Trophoblast cell (in vitro differentiated cells and primary cell): Measurements from ENCODE around the gene KRT26.

Source experiments
- DNase-seq, 2 donors: peaks; one replicate each; pipeline ENCODE4 v3.0.0-alpha.2; 2016
- H2AFZ ChIP-seq: 2 replicates; pipeline ENCODE4 v1.6.1; 2013; ENCODE audit warnings: low read length, moderate library complexity, mild to moderate bottlenecking; ENCODE audit not compliant: insufficient read depth, poor library complexity
- H2AK5ac ChIP-seq: 2 replicates; pipeline ENCODE4 v1.6.1; 2013; ENCODE audit warnings: mild to moderate bottlenecking, low read length
- H2BK120ac ChIP-seq: 2 replicates; pipeline ENCODE4 v1.6.1; 2013; ENCODE audit warnings: low read length, mild to moderate bottlenecking, moderate library complexity; ENCODE audit not compliant: insufficient read depth, poor library complexity
- H2BK12ac ChIP-seq: 2 replicates; pipeline ENCODE4 v1.6.1; 2013; ENCODE audit warnings: mild to moderate bottlenecking, low read length, moderate library complexity
- H2BK5ac ChIP-seq: 2 replicates; pipeline ENCODE4 v1.6.1; 2013; ENCODE audit warnings: low read length, low read depth, moderate library complexity, mild to moderate bottlenecking; ENCODE audit not compliant: poor library complexity
- H3K14ac ChIP-seq: 2 replicates; pipeline ENCODE4 v1.6.1; 2013; ENCODE audit warnings: mild to moderate bottlenecking, low read length
- H3K18ac ChIP-seq: 2 replicates; pipeline ENCODE4 v1.6.1; 2013; ENCODE audit warnings: mild to moderate bottlenecking, low read length
- H3K23ac ChIP-seq: 2 replicates; pipeline ENCODE4 v1.6.1; 2013; ENCODE audit warnings: low read length
- H3K27ac ChIP-seq: 2 replicates; pipeline ENCODE4 v1.5.1; 2013; ENCODE audit warnings: low read depth, mild to moderate bottlenecking, inconsistent platforms, low read length, moderate library complexity
- H3K27me3 ChIP-seq: 2 replicates; pipeline ENCODE4 v1.6.1; 2013; ENCODE audit warnings: inconsistent platforms, mild to moderate bottlenecking, low read length, moderate library complexity; ENCODE audit not compliant: insufficient read depth
- H3K36me3 ChIP-seq, 2 experiments: 1 replicate in 1 of 2; 2 replicates in 1 of 2; pipeline ENCODE4 v1.6.1; 2013; ENCODE audit warnings: low read length in 2 of 2, mild to moderate bottlenecking in 2 of 2, moderate library complexity in 1 of 2; ENCODE audit not compliant: insufficient read depth in 2 of 2, control insufficient read depth in 1 of 2
- H3K4ac ChIP-seq: 2 replicates; pipeline ENCODE4 v1.6.1; 2013; ENCODE audit warnings: low read depth, mild to moderate bottlenecking, low read length, moderate library complexity
- H3K4me1 ChIP-seq, 2 experiments: 1 replicate in 1 of 2; 2 replicates in 1 of 2; pipeline ENCODE4 v1.6.1; 2013; ENCODE audit warnings: low read length in 2 of 2, mild to moderate bottlenecking in 2 of 2, moderate library complexity in 1 of 2; ENCODE audit not compliant: insufficient read depth in 2 of 2, control insufficient read depth in 1 of 2
- H3K4me2 ChIP-seq: 2 replicates; pipeline ENCODE4 v1.6.1; 2013; ENCODE audit warnings: inconsistent platforms, mild to moderate bottlenecking, low read length, moderate library complexity
- H3K4me3 ChIP-seq: 2 replicates; pipeline ENCODE4 v1.5.1; 2013; ENCODE audit warnings: mild to moderate bottlenecking, low read depth, low read length, inconsistent platforms
- H3K79me1 ChIP-seq: one replicate; pipeline ENCODE4 v1.6.1; 2013; ENCODE audit warnings: low read length
- H3K79me2 ChIP-seq: 2 replicates; pipeline ENCODE4 v1.6.1; 2013; ENCODE audit warnings: low read length, mild to moderate bottlenecking; ENCODE audit not compliant: control insufficient read depth, insufficient read depth, poor library complexity
- H3K9ac ChIP-seq: 2 replicates; pipeline ENCODE4 v1.6.1; 2013; ENCODE audit warnings: mild to moderate bottlenecking, low read length
- H3K9me3 ChIP-seq: 2 replicates; pipeline ENCODE4 v1.6.1; 2013; ENCODE audit warnings: low read depth, mild to moderate bottlenecking, control low read depth, inconsistent platforms, low read length; ENCODE audit not compliant: insufficient read depth
- H4K12ac ChIP-seq: 2 replicates; pipeline ENCODE4 v1.6.1; 2013; ENCODE audit warnings: low read depth, mild to moderate bottlenecking, low read length, moderate library complexity
- H4K8ac ChIP-seq: 2 replicates; pipeline ENCODE4 v1.6.1; 2013; ENCODE audit warnings: low read depth, mild to moderate bottlenecking, low read length, moderate library complexity
- H4K91ac ChIP-seq: one replicate; pipeline ENCODE4 v1.6.1; 2013; ENCODE audit warnings: low read depth, mild to moderate bottlenecking, low read length, moderate library complexity
- WGBS: extraction: QIAGEN DNeasy Blood & Tissue Kit; methylation state at CpG from one replicate; pipeline ENCODE4 v1.1.7; 2013; ENCODE audit warnings: missing lambda C conversion rate; ENCODE audit not compliant: insufficient read length, insufficient coverage; ENCODE audit errors: extremely low coverage; 5-methylcytosine and 5-hydroxymethylcytosine counted together

The KRT26 gene

DNA sequence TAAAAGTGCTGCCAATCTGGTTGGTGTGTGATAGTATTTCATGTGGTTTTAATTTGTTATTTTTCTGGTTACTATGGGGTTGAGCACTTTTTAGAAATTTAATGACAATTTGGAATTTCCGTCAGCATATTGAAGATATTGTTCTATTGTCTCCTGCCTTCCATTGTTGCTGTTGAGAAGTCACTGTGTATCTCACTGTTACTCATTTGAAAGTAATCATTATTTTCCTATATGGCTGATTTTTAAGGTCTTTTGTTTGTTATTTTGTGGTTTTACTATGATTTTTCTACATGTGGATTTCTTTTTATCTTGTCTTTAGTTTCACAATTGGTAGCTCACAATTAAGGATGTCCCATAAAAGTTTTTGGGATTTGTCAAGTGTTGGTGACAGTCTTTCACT is 8.2 kb downstream of the KRT26 start:
- WGBS, result no CpG with 5 or more reads among the region's 1 CpG
- Histone ChIP-seq H2BK120ac (no peak overlapping the region), H4K91ac (no peak overlapping the region), H3K36me3 (no peaks in the 10 kb centered on the region), H3K14ac (no peak overlapping the region), H3K9me3 (peaks cover 11% of the 10 kb centered on the region), H2BK12ac (no peak overlapping the region), H3K4me3 (no peak overlapping the region), H3K27ac (no peak overlapping the region), H4K8ac (no peak overlapping the region), H2BK5ac (no peak overlapping the region), H3K9ac (no peak overlapping the region), H3K27me3 (peaks cover 2% of the 10 kb centered on the region), H3K4me2 (no peak overlapping the region), H2AFZ (no peak overlapping the region), H3K79me2 (no peaks in the 10 kb centered on the region), H3K79me1 (no peaks in the 10 kb centered on the region), H4K12ac (no peak overlapping the region), H3K18ac (no peak overlapping the region), H2AK5ac (no peak overlapping the region), H3K4me1 (no peaks in the 10 kb centered on the region), H3K23ac (no peak overlapping the region), H3K4ac (no peak overlapping the region)
- DNase-seq, result no peak

DNA sequence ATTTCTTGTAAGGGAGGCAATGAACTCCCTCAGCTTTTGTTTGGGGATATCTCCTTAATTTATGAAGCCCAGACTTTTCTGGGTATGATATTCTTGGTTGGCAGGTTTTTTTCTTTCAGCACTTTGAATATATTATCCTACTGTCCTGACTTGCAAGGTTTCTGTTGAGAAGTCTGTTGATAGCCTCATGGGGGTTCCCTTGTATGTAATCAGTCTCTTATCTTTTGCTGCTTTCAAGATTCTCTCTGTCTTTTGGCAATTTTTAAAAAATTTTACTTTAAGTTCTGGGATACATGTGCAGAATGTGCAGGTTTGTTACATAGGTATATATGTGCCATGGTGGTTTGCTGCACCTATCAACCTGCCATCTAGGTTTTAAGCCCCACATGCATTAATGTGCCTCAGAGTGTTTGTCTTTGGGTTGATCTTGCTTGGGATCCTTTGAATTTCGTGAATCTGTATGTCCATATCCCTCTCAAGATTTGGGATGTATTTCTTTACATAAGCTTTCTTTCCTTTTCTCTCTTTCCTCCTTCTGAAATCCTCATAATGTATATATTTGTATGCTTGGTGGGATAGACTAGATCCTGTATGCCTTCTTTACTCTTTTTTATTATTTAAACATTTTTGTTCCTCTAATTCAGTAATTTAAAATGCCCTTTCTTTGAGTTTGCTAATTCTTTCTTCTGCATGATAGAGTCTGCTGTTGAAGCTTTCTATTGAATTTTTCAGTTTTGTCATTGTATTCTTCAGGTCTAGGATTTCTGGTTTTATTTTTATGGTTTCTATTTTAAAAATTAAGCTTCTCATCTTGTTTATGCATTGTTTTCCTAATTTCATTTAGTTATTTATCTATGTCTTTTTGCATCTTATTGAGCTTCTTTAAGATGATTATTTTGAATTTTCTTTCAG is 11.6 kb downstream of the KRT26 start:
- no peak overlapping the region for H2BK120ac ChIP-seq
- no peak overlapping the region for H3K4ac ChIP-seq
- no peak overlapping the region for H4K8ac ChIP-seq
- no peaks in the 10 kb centered on the region for H3K79me1 ChIP-seq
- H3K18ac ChIP-seq, result no peak overlapping the region
- no peak overlapping the region for H3K9ac ChIP-seq
- H3K14ac ChIP-seq, result no peak overlapping the region
- H3K79me2 ChIP-seq, result no peaks in the 10 kb centered on the region
- H3K36me3 ChIP-seq, result no peaks in the 10 kb centered on the region
- no peak overlapping the region for H3K23ac ChIP-seq
- H3K4me3 ChIP-seq, result no peak overlapping the region
- no peak overlapping the region for H2BK12ac ChIP-seq
- no peak overlapping the region for H3K27ac ChIP-seq
- H3K4me2 ChIP-seq, result no peak overlapping the region
- H2BK5ac ChIP-seq, result no peak overlapping the region
- peaks cover 11% of the 10 kb centered on the region for H3K9me3 ChIP-seq
- no peak overlapping the region for H4K91ac ChIP-seq
- H3K27me3 ChIP-seq, result peaks cover 2% of the 10 kb centered on the region
- DNase-seq, result no peak
- no peaks in the 10 kb centered on the region for H3K4me1 ChIP-seq
- no peak overlapping the region for H2AK5ac ChIP-seq
- H2AFZ ChIP-seq, result no peak overlapping the region
- no peak overlapping the region for H4K12ac ChIP-seq
- no CpG with 5 or more reads among the region's 1 CpG for WGBS

GRCh38 chr17:40755231-40755630 is 16.8 kb downstream of the KRT26 start, which contains the start of gene KRT25:
KRT25 (minus strand) TSS chr17:40755331; CDS start chr17:40755271, 60 bp downstream.
- no peak within 1 kb of the TSS for H3K9ac ChIP-seq
- no peak for DNase-seq
- H3K4me3 ChIP-seq, result no peak within 1 kb of the TSS
- H3K18ac ChIP-seq, result no peak within 1 kb of the TSS
- H3K23ac ChIP-seq, result no peak within 1 kb of the TSS
- H2AFZ ChIP-seq, result no peak within 1 kb of the TSS
- H2BK120ac ChIP-seq, result no peak within 1 kb of the TSS
- no peak within 1 kb of the TSS for H4K8ac ChIP-seq
- no peaks in the 10 kb centered on the region for H3K27me3 ChIP-seq
- H2BK12ac ChIP-seq, result no peak within 1 kb of the TSS
- H3K79me1 ChIP-seq, result no peaks in the 10 kb centered on the region
- no peaks in the 10 kb centered on the region for H3K79me2 ChIP-seq
- H3K27ac ChIP-seq, result no peak within 1 kb of the TSS
- no peak within 1 kb of the TSS for H3K4me2 ChIP-seq
- no peak within 1 kb of the TSS for H4K91ac ChIP-seq
- no peaks in the 10 kb centered on the region for H3K36me3 ChIP-seq
- H3K9me3 ChIP-seq, result no peaks in the 10 kb centered on the region
- no peak within 1 kb of the TSS for H2BK5ac ChIP-seq
- H4K12ac ChIP-seq, result no peak within 1 kb of the TSS
- no CpG with 5 or more reads among the region's 4 CpGs for WGBS
- no peaks in the 10 kb centered on the region for H3K4me1 ChIP-seq
- H3K14ac ChIP-seq, result no peak within 1 kb of the TSS
- no peak within 1 kb of the TSS for H3K4ac ChIP-seq
- H2AK5ac ChIP-seq, result no peak within 1 kb of the TSS

GRCh38 chr17:40753804-40754203 is 18.2 kb downstream of the KRT26 start:
- H3K9ac ChIP-seq, result no peak overlapping the region

More at GRCh38 chr17:40753804-40754203, 18.2 kb downstream of the KRT26 start:
- Histone ChIP-seq H3K4ac (no peak overlapping the region), H2BK120ac (no peak overlapping the region), H3K14ac (no peak overlapping the region), H3K23ac (no peak overlapping the region), H3K4me2 (no peak overlapping the region), H3K27ac (no peak overlapping the region), H3K79me2 (no peaks in the 10 kb centered on the region), H2BK12ac (no peak overlapping the region), H3K36me3 (no peaks in the 10 kb centered on the region), H2BK5ac (no peak overlapping the region), H2AK5ac (no peak overlapping the region), H4K12ac (no peak overlapping the region), H2AFZ (no peak overlapping the region), H3K79me1 (no peaks in the 10 kb centered on the region), H3K18ac (no peak overlapping the region), H3K4me1 (no peaks in the 10 kb centered on the region), H3K27me3 (no peaks in the 10 kb centered on the region), H3K9me3 (no peaks in the 10 kb centered on the region), H3K4me3 (no peak overlapping the region), H4K8ac (no peak overlapping the region), H4K91ac (no peak overlapping the region)
- WGBS, result no CpG with 5 or more reads among the region's 3 CpGs
- no peak for DNase-seq
